ENCODE results near the gene CHRNA3.

DNA sequence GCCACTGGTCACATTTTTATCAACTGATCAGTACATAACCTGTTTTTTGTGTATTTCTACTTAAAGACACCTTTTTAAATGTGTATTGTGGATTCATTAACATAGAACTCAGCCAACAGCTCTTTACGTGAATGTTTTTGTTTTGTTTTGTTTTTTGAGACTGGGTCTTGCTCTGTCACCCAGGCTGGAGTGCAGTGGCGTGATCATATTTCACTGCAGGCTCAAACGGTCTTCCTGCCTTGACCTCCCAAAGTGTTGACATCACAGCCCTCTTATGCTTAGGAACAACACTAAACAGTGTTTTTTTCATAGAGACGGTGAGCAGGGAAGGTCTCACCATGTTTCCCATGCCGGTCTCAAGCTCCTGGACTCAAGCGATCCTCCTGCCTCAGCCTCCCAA, 70.6 kb downstream of the CHRNA3 start:
- no peak for TF ChIP-seq CTCF (IDR thresholded peaks at IDR 0.05; ENCODE audit: poor library complexity, severe bottlenecking)
- TF ChIP-seq TAF1 (IDR thresholded peaks at IDR 0.05; ENCODE audit: low read depth), result no peak
- TF ChIP-seq, protein P1, sequence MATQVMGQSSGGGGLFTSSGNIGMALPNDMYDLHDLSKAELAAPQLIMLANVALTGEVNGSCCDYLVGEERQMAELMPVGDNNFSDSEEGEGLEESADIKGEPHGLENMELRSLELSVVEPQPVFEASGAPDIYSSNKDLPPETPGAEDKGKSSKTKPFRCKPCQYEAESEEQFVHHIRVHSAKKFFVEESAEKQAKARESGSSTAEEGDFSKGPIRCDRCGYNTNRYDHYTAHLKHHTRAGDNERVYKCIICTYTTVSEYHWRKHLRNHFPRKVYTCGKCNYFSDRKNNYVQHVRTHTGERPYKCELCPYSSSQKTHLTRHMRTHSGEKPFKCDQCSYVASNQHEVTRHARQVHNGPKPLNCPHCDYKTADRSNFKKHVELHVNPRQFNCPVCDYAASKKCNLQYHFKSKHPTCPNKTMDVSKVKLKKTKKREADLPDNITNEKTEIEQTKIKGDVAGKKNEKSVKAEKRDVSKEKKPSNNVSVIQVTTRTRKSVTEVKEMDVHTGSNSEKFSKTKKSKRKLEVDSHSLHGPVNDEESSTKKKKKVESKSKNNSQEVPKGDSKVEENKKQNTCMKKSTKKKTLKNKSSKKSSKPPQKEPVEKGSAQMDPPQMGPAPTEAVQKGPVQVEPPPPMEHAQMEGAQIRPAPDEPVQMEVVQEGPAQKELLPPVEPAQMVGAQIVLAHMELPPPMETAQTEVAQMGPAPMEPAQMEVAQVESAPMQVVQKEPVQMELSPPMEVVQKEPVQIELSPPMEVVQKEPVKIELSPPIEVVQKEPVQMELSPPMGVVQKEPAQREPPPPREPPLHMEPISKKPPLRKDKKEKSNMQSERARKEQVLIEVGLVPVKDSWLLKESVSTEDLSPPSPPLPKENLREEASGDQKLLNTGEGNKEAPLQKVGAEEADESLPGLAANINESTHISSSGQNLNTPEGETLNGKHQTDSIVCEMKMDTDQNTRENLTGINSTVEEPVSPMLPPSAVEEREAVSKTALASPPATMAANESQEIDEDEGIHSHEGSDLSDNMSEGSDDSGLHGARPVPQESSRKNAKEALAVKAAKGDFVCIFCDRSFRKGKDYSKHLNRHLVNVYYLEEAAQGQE (IDR thresholded peaks at IDR 0.05; ENCODE audit: borderline replicate concordance), result no peak
- TF ChIP-seq EP300 (conservative IDR thresholded peaks at IDR 0.05; ENCODE audit: poor library complexity, severe bottlenecking), result no peak
- TF ChIP-seq EZH2 (IDR thresholded peaks at IDR 0.05; ENCODE audit: borderline replicate concordance, insufficient read depth, low read length, poor library complexity, severe bottlenecking), result no peak
- TF ChIP-seq POLR2AphosphoS5 (IDR thresholded peaks at IDR 0.05), result no peak
- no peak for TF ChIP-seq SMC3 (conservative IDR thresholded peaks at IDR 0.05; ENCODE audit: poor library complexity)
- no peak for TF ChIP-seq RAD21 (conservative IDR thresholded peaks at IDR 0.05)
